ENCODE measurements around the gene FSHR.

Gene FSHR

DNA sequence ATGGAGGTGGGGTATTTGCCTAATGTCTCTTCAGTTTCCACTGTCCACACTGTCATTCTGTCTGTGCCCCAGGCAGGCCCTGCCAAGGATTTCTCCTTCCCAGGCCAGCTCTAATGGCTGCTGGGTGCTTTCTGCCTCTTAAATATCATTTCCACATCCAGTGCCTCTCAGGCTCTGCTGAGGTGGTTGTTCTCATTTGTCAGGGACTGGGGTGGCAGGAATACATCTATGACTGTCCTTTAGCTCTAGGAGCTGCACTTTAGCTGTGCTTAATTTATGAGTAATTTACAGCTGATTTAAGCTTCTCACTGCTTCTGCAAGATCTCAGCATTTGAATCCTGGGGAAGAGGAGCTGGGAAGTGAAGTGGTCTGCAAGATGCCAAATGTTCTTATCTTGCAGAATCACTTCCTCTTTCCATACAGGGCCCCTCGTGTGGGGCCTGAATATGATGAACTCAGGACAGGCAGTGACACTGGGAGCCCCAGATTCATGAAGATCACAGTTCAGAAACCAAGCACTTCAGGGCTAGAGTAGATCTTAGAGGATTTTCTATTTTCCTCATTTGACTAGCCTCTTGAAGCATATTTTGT, 150.2 kb downstream of the FSHR start:
- Histone ChIP-seq H3K27me3 (no peaks in the 10 kb centered on the region), H3K4me1 (0 out of 2 replicates have a peak, but pooled peaks cover 3% of the 10 kb centered on the region), H3K36me3 (no peaks in the 10 kb centered on the region), H3K9me3 (no peaks in the 10 kb centered on the region), H3K4me3 (ENCODE audit: low read depth, low read length) (no peak overlapping the region)
- TF ChIP-seq, protein P1, sequence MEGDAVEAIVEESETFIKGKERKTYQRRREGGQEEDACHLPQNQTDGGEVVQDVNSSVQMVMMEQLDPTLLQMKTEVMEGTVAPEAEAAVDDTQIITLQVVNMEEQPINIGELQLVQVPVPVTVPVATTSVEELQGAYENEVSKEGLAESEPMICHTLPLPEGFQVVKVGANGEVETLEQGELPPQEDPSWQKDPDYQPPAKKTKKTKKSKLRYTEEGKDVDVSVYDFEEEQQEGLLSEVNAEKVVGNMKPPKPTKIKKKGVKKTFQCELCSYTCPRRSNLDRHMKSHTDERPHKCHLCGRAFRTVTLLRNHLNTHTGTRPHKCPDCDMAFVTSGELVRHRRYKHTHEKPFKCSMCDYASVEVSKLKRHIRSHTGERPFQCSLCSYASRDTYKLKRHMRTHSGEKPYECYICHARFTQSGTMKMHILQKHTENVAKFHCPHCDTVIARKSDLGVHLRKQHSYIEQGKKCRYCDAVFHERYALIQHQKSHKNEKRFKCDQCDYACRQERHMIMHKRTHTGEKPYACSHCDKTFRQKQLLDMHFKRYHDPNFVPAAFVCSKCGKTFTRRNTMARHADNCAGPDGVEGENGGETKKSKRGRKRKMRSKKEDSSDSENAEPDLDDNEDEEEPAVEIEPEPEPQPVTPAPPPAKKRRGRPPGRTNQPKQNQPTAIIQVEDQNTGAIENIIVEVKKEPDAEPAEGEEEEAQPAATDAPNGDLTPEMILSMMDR (IDR thresholded peaks at IDR 0.05; ENCODE audit: low read depth, low read length), result no peak
- DNase-seq, result no peak

DNA sequence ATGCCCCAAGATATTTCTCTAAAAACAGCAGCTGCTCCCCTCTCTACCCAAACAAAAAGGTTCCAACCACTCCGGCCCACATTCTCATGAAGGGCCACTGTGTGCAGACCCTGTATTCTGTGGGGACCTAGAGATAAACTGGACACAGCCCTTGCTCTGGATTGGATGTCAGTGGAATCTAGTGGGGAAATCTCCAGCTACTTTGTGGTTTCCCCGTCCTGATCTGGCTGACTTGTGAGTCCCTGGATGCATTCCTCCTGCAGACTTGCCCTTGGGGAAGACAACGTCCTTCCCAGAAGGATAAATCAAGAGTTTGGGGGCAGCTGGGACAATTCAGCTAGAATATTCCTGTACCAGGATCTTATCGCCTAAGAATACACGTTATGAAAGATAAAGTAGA, 151.1 kb downstream of the FSHR start:
- H3K27me3 ChIP-seq, result no peaks in the 10 kb centered on the region
- H3K4me3 ChIP-seq (ENCODE audit: low read depth, low read length), result no peak overlapping the region
- 0 out of 2 replicates have a peak, but pooled peaks cover 3% of the 10 kb centered on the region for H3K4me1 ChIP-seq
- H3K36me3 ChIP-seq, result no peaks in the 10 kb centered on the region
- H3K9me3 ChIP-seq, result no peaks in the 10 kb centered on the region
- TF ChIP-seq, protein P1 (IDR thresholded peaks at IDR 0.05; ENCODE audit: low read depth, low read length), result no peak
- no peak for DNase-seq

DNA sequence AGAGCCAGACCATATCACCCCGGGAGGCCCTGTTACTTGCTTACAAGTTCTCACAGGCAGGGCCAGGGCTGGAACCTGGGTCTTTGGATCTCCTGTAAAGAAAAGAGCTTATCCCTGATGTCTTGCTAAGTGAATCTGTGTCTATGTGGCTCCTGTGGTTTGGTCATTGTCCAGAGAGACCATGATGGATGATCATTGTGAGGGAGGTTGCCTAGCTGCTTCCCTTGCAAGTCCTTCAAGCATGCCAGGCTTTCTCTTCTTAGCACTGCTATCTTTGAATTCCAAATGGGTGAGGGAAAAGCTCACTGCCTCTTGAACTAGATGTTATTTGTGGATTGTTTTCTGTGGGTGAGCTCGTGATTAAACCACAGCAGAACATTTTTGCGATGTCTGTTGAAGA, 151.6 kb downstream of the FSHR start:
- H3K27me3 ChIP-seq, result no peaks in the 10 kb centered on the region
- 0 out of 2 replicates have a peak, but pooled peaks cover 3% of the 10 kb centered on the region for H3K4me1 ChIP-seq
- no peaks in the 10 kb centered on the region for H3K9me3 ChIP-seq
- DNase-seq, result no peak
- no peaks in the 10 kb centered on the region for H3K36me3 ChIP-seq
- H3K4me3 ChIP-seq (ENCODE audit: low read depth, low read length), result no peak overlapping the region
- TF ChIP-seq, protein P1 (IDR thresholded peaks at IDR 0.05; ENCODE audit: low read depth, low read length), result no peak

DNA sequence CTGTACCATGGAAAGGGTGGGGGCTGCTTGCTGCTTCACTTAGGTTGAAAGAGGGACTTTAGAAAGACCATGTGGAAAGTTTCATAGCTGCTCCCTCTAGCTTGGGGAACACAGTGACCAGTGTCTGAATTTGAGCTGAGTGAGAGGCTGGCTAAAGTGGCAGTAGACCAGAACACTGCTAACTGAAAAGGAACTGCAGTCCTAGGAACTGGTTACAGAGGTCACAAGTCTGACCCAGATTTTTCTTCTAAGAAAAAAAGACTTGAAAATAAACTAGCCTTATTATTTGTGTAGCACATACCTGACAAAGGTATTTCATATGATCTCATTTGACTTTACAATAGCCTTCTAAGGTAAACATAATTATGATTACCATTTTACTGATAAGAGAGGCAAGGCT, 153.6 kb downstream of the FSHR start:
- Histone ChIP-seq H3K36me3 (no peaks in the 10 kb centered on the region), H3K4me1 (0 out of 2 replicates have a peak, but pooled peaks cover 3% of the 10 kb centered on the region), H3K27me3 (no peaks in the 10 kb centered on the region), H3K9me3 (no peaks in the 10 kb centered on the region), H3K4me3 (ENCODE audit: low read depth, low read length) (no peak overlapping the region)
- TF ChIP-seq, protein P1 (IDR thresholded peaks at IDR 0.05; ENCODE audit: low read depth, low read length), result no peak
- DNase-seq, result no peak

DNA sequence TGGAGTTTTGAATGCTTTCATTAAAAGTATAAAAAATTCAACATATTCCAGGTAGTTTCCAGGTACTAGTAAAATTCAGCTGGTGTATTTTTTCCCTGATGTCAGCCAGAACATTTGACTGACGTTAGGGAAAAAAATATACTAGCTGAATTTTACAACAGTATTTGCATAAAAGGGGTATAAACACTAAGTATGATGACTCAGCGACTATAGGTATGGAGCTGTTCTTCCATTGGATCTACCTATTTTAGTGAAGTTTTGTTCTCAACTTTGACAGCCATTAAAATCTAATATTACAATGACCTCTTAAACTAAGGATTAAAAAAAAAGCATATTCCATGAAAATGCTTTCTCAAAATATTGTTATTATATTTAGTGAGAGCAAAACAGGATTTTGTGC, 155.9 kb downstream of the FSHR start:
- DNase-seq, result no peak

DNA sequence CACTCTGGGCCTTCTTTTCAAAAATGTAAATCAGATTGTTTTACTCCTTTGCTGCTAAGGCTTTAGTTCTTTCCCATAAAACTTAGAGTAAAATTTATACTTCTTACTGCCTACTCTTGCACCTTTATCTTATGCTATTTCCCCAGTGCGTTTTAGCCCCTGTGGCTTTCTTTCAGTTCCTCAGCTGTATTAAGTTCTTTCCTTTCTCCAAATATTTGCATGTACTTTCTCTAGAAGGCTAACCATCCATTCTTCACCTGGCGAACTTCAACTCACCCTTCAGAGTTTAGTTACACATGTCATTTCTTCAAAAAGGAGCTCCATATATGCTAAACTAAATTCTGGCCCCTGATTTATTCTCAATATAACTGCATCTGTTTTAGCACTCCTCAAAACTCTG, 160.7 kb downstream of the FSHR start:
- H3K27me3 ChIP-seq, result no peaks in the 10 kb centered on the region
- no peak overlapping the region for H3K4me3 ChIP-seq (ENCODE audit: low read depth, low read length)
- no peak for DNase-seq
- no peaks in the 10 kb centered on the region for H3K36me3 ChIP-seq
- no peaks in the 10 kb centered on the region for H3K9me3 ChIP-seq
- H3K4me1 ChIP-seq, result no peaks in the 10 kb centered on the region
- TF ChIP-seq, protein P1 (IDR thresholded peaks at IDR 0.05; ENCODE audit: low read depth, low read length), result no peak

More for the DNA sequence above, 155.9 kb downstream of the FSHR start:
- Histone ChIP-seq H3K9me3 (no peaks in the 10 kb centered on the region), H3K36me3 (no peaks in the 10 kb centered on the region), H3K4me3 (ENCODE audit: low read depth, low read length) (no peak overlapping the region), H3K27me3 (no peaks in the 10 kb centered on the region), H3K4me1 (no peaks in the 10 kb centered on the region)
- TF ChIP-seq, protein P1 (IDR thresholded peaks at IDR 0.05; ENCODE audit: low read depth, low read length), result no peak
